SK-N-SH (cell line): Measurements from ENCODE around the gene AHCYL1. TPM values are rescaled to one million over a fixed set of nuclear protein-coding genes. Genes with fewer than 3 reads are reported as not detected.

ENCODE experiments used
- CTCF ChIA-PET: fragments of 300-600, 350-600 bp; formaldehyde crosslinking; extraction: SDS; loops from one replicate; lab custom pipeline; 2021; lab: Yijun Ruan, JAX
- POLR2A ChIA-PET: fragments of 350-600 bp; sonication (Branson Sonifier 250); formaldehyde crosslinking; extraction: SDS; loops from one replicate; lab custom pipeline; 2020; ENCODE audit warnings: antibody characterized with exemption, inconsistent platforms; lab: Yijun Ruan, JAX
- DNase-seq: peaks from one replicate; pipeline ENCODE4 v3.0.0; 2012
- H2AFZ ChIP-seq: fragments of 200-600 bp; sonication (generic); 2 replicates; pipeline ENCODE4 v1.8.1; 2016; ENCODE audit warnings: antibody characterized with exemption, mild to moderate bottlenecking, low read depth
- H3F3A ChIP-seq: fragments of 200-600 bp; sonication (generic); replicated peaks from 2 replicates; pipeline ENCODE3; 2016; ENCODE audit warnings: antibody characterized with exemption, mild to moderate bottlenecking; ENCODE audit not compliant: insufficient read depth
- H3K27ac ChIP-seq, 2 experiments: fragments of 200-500 bp in 1 of 2; fragments of 200-600 bp in 1 of 2; sonication (Bioruptor generic) in 1 of 2; sonication (generic), shearing (Covaris generic) in 1 of 2; 2 replicates each; pipeline versions ENCODE4 v1.5.1 to v1.6.1; 2014 to 2016; ENCODE audit warnings: low read depth in 2 of 2, inconsistent platforms in 1 of 2, low read length in 1 of 2, mild to moderate bottlenecking in 1 of 2, mixed read lengths in 1 of 2
- H3K27me3 ChIP-seq: fragments of 200-600 bp; sonication (generic), shearing (Covaris generic); 2 replicates; pipeline ENCODE4 v1.6.1; 2016; ENCODE audit warnings: mixed run types; ENCODE audit not compliant: insufficient read depth
- H3K36me3 ChIP-seq, 2 experiments: fragments of 200-500 bp in 1 of 2; fragments of 200-600 bp in 1 of 2; sonication (Bioruptor generic) in 1 of 2; sonication (generic) in 1 of 2; replicated peaks in 1 of 2; 2 replicates each; pipeline versions ENCODE3 to v1.5.1; 2014 to 2016; ENCODE audit warnings: low read length in 1 of 2, mild to moderate bottlenecking in 1 of 2; ENCODE audit not compliant: insufficient read depth in 2 of 2, control insufficient read depth in 1 of 2
- H3K4me1 ChIP-seq, 2 experiments: fragments of 200-500 bp in 1 of 2; fragments of 200-600 bp in 1 of 2; sonication (Bioruptor generic) in 1 of 2; sonication (generic), shearing (Covaris generic) in 1 of 2; 2 replicates each; pipeline versions ENCODE4 v1.5.1 to v1.6.1; 2014 to 2016; ENCODE audit warnings: low read depth in 1 of 2, low read length in 1 of 2, mixed run types in 1 of 2; ENCODE audit not compliant: insufficient read depth in 2 of 2, control insufficient read depth in 1 of 2
- H3K4me2 ChIP-seq: fragments of 200-600 bp; sonication (generic), shearing (Covaris generic); 2 replicates; pipeline ENCODE4 v1.6.1; 2017; ENCODE audit warnings: mixed run types
- H3K4me3 ChIP-seq, 2 experiments: fragments of 200-500 bp in 1 of 2; fragments of 200-600 bp in 1 of 2; sonication (Bioruptor generic) in 1 of 2; sonication (generic), shearing (Covaris generic) in 1 of 2; 2 replicates each; pipeline versions ENCODE4 v1.5.1 to v1.8.1; 2014 to 2016; ENCODE audit warnings: low read depth in 2 of 2, inconsistent platforms in 1 of 2, low read length in 1 of 2, mild to moderate bottlenecking in 1 of 2, mixed read lengths in 1 of 2, moderate library complexity in 1 of 2
- H3K79me2 ChIP-seq: fragments of 200-600 bp; sonication (generic); 2 replicates; pipeline ENCODE4 v1.8.1; 2017; ENCODE audit warnings: mild to moderate bottlenecking; ENCODE audit not compliant: insufficient read depth
- H3K9ac ChIP-seq: fragments of 200-600 bp; sonication (generic); 2 replicates; pipeline ENCODE4 v1.6.1; 2017; ENCODE audit warnings: mixed run types
- H3K9me2 ChIP-seq: fragments of 200-600 bp; sonication (generic); 2 replicates; pipeline ENCODE4 v1.6.1; 2017; ENCODE audit warnings: mixed run types
- H3K9me3 ChIP-seq: fragments of 200-600 bp; sonication (generic); 2 replicates; pipeline ENCODE4 v1.6.1; 2017; ENCODE audit warnings: mixed run types, mild to moderate bottlenecking, moderate library complexity
- H4K20me1 ChIP-seq: fragments of 200-600 bp; sonication (generic); 2 replicates; pipeline ENCODE4 v1.6.1; 2017; ENCODE audit warnings: mild to moderate bottlenecking, mixed run types; ENCODE audit not compliant: insufficient read depth
- FOXM1 ChIP-seq: IDR thresholded peaks from 2 replicates; pipeline ENCODE4 v1.4.0; 2012; ENCODE audit warnings: low read depth, mild to moderate bottlenecking
- NRF1 ChIP-seq: IDR thresholded peaks from 2 replicates; pipeline ENCODE4 v1.6.1; 2012; ENCODE audit warnings: low read depth, mild to moderate bottlenecking, low read length
- RAD21 ChIP-seq: IDR thresholded peaks from 2 replicates; pipeline ENCODE4 v1.6.1; 2012; ENCODE audit warnings: mild to moderate bottlenecking, low read length
- RFX5 ChIP-seq: IDR thresholded peaks from 2 replicates; pipeline ENCODE4 v1.6.1; 2012; ENCODE audit warnings: mild to moderate bottlenecking, improper control_type of control experiment, low read length
- RXRA ChIP-seq: IDR thresholded peaks from 2 replicates; pipeline ENCODE4 v1.4.0; 2012; ENCODE audit warnings: low read depth, mild to moderate bottlenecking, borderline replicate concordance
- SIN3A ChIP-seq: IDR thresholded peaks from 2 replicates; pipeline ENCODE4 v1.6.1; 2012; ENCODE audit warnings: low read depth, mild to moderate bottlenecking, low read length, moderate library complexity, borderline replicate concordance
- TAF1 ChIP-seq: IDR thresholded peaks from 2 replicates; pipeline ENCODE4 v1.6.1; 2012; ENCODE audit warnings: low read depth, mild to moderate bottlenecking, low read length, moderate library complexity, borderline replicate concordance
- TCF12 ChIP-seq: IDR thresholded peaks from 2 replicates; pipeline ENCODE4 v1.4.0; 2012
- TEAD4 ChIP-seq: IDR thresholded peaks from 2 replicates; pipeline ENCODE4 v1.4.0; 2012; ENCODE audit warnings: mild to moderate bottlenecking, borderline replicate concordance; ENCODE audit not compliant: insufficient read depth
- YY1 ChIP-seq: IDR thresholded peaks from 2 replicates; pipeline ENCODE4 v1.4.0; 2012; ENCODE audit warnings: low read depth, mild to moderate bottlenecking
- WGBS: methylation state at CpG from one replicate; pipeline ENCODE4 v1.1.6; 2017; ENCODE audit warnings: low lambda C conversion rate; 5-methylcytosine and 5-hydroxymethylcytosine counted together
- polyA plus RNA-seq, 3 experiments: library from polyadenylated mRNA; depleted of rRNA; stranded (reverse); fragments of >200 nt; gene quantifications; 2 replicates each; pipeline ENCODE4 v1.2.3, GENCODE V29; 2012
- TF ChIP-seq, protein P1 (sequence below): fragments of 200-600 bp; sonication (generic); IDR thresholded peaks from 2 replicates; pipeline ENCODE4 v1.6.1; 2017; ENCODE audit warnings: antibody characterized with exemption, mild to moderate bottlenecking, moderate library complexity
- TF ChIP-seq, protein P2 (sequence below): fragments of 150-350 bp; IDR thresholded peaks from 2 replicates; pipeline ENCODE4 v1.6.1; 2016; ENCODE audit warnings: mild to moderate bottlenecking, low read depth, low read length
- TF ChIP-seq, protein P3 (sequence below): fragments of 150-350 bp; IDR thresholded peaks from 2 replicates; pipeline ENCODE4 v1.6.1; 2017; ENCODE audit warnings: antibody characterized with exemption, low read length, low read depth, borderline replicate concordance

AHCYL1 gene
- polyA plus RNA-seq, 1 of the 3 experiments (the other 2 are of a cell fraction): 39.7 TPM

DNA sequence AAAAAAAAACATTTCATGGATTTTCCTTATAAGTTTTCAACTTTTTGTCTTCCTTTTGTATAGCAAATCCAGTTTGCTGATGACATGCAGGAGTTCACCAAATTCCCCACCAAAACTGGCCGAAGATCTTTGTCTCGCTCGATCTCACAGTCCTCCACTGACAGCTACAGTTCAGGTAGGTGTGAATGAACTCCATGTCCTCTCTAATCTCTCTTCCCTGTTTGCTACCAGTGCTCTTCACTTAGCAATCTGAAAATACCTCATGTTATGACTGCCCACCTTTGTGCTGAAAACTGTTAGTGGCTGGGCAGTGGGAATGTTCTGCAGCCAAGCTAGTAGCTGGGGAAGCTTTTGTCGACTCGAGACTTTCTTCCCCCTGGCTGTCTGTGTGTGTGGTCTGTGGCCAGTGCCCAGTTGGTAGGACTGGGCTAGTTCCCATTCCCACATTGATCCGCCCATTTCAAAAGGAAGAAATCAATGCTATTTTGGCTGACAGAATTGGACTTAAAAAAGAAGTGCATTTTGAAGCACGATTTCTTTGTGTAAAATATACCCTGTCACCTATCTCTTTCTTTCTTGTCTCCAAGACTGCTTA lies 24.5 kb downstream of the AHCYL1 start:
- Histone ChIP-seq H3F3A (peaks cover 12% of the 10 kb centered on the region), H3K36me3 (peaks cover 35 to 48% of the 10 kb centered on the region in 2 experiments), H3K4me1 (peaks cover 9 to 40% of the 10 kb centered on the region in 2 experiments; a peak in 3 of 4 replicates), H4K20me1 (peaks cover 4% of the 10 kb centered on the region; the same call in 1 of the 2 replicates), H2AFZ (no peak overlapping the region), H3K4me2 (no peak overlapping the region), H3K9me2 (no peaks in the 10 kb centered on the region), H3K9ac (no peak overlapping the region), H3K27me3 (no peaks in the 10 kb centered on the region), H3K9me3 (no peaks in the 10 kb centered on the region), H3K27ac (no peak overlapping the region; a peak in 1 of 4 replicates), H3K79me2 (peaks cover 48% of the 10 kb centered on the region), H3K4me3 (no peak overlapping the region)
- ChIA-PET POLR2A (interaction anchor here (1.0 kb wide), 1 partner anchor 24 kb away, joined by 3 read pairs; the partner anchor contains the start of gene AHCYL1), CTCF (interaction anchor here (0.7 to 3.6 kb wide), 4 partner anchors 14 to 233 kb away, joined by 3 to 63 read pairs (median 26); partner anchors contain the start of gene AHCYL1)
- 97% methylated on average over 7 of the region's 7 CpGs for WGBS
- DNase-seq: no peak
- TF ChIP-seq RAD21 (no peak), TAF1 (no peak), RFX5 (no peak), FOXM1 (no peak), NRF1 (no peak), TEAD4 (no peak), TCF12 (no peak), YY1 (no peak), SIN3A (no peak), RXRA (no peak)
- TF ChIP-seq, protein P1, sequence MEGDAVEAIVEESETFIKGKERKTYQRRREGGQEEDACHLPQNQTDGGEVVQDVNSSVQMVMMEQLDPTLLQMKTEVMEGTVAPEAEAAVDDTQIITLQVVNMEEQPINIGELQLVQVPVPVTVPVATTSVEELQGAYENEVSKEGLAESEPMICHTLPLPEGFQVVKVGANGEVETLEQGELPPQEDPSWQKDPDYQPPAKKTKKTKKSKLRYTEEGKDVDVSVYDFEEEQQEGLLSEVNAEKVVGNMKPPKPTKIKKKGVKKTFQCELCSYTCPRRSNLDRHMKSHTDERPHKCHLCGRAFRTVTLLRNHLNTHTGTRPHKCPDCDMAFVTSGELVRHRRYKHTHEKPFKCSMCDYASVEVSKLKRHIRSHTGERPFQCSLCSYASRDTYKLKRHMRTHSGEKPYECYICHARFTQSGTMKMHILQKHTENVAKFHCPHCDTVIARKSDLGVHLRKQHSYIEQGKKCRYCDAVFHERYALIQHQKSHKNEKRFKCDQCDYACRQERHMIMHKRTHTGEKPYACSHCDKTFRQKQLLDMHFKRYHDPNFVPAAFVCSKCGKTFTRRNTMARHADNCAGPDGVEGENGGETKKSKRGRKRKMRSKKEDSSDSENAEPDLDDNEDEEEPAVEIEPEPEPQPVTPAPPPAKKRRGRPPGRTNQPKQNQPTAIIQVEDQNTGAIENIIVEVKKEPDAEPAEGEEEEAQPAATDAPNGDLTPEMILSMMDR: no peak
- TF ChIP-seq, protein P2, sequence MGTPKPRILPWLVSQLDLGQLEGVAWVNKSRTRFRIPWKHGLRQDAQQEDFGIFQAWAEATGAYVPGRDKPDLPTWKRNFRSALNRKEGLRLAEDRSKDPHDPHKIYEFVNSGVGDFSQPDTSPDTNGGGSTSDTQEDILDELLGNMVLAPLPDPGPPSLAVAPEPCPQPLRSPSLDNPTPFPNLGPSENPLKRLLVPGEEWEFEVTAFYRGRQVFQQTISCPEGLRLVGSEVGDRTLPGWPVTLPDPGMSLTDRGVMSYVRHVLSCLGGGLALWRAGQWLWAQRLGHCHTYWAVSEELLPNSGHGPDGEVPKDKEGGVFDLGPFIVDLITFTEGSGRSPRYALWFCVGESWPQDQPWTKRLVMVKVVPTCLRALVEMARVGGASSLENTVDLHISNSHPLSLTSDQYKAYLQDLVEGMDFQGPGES: no peak
- TF ChIP-seq, protein P3, sequence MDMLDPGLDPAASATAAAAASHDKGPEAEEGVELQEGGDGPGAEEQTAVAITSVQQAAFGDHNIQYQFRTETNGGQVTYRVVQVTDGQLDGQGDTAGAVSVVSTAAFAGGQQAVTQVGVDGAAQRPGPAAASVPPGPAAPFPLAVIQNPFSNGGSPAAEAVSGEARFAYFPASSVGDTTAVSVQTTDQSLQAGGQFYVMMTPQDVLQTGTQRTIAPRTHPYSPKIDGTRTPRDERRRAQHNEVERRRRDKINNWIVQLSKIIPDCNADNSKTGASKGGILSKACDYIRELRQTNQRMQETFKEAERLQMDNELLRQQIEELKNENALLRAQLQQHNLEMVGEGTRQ: no peak
